Transverse colon (tissue), 4 donors: ENCODE data around the gene RORC. TPM values are rescaled to one million over a fixed set of nuclear protein-coding genes. Genes with fewer than 3 reads are reported as not detected.

ENCODE experiments used
- DNase-seq: peaks from one replicate; pipeline ENCODE4 v3.0.0-alpha.2; 2019
- H3K27ac ChIP-seq, 4 donors: fragments of 200-600 bp; sonication (generic); 2 replicates each; pipeline ENCODE4 v1.5.1; 2016 to 2018; ENCODE audit warnings: inconsistent platforms in 4 of 4
- H3K27me3 ChIP-seq: fragments of 200-600 bp; sonication (generic); 2 replicates; pipeline ENCODE4 v1.5.1; 2017; ENCODE audit warnings: inconsistent platforms
- H3K36me3 ChIP-seq, 4 donors: fragments of 200-600 bp; sonication (generic); 2 replicates each; pipeline ENCODE4 v1.5.1; 2017 to 2019; ENCODE audit warnings: inconsistent platforms in 4 of 4
- H3K4me1 ChIP-seq, 4 donors: fragments of 200-600 bp; sonication (generic); 2 replicates each; pipeline ENCODE4 v1.5.1; 2017 to 2020; ENCODE audit warnings: inconsistent platforms in 4 of 4
- H3K4me3 ChIP-seq, 4 donors: fragments of 200-600 bp; sonication (generic); 1 replicate in 1 of 4; 2 replicates in 3 of 4; pipeline versions ENCODE4 v1.5.1 to v1.6.1; 2017 to 2019; ENCODE audit warnings: inconsistent platforms in 4 of 4
- H3K9me3 ChIP-seq, 2 donors: fragments of 200-600 bp; sonication (generic); 2 replicates each; pipeline ENCODE4 v1.5.1; 2017 to 2019; ENCODE audit warnings: inconsistent platforms in 2 of 2
- EP300 ChIP-seq: sonication (generic); formaldehyde crosslinking; IDR thresholded peaks from one replicate; pipeline ENCODE4 v1.6.1; 2017; ENCODE audit warnings: antibody characterized with exemption, low read depth
- POLR2A ChIP-seq: fragments of 450-650 bp; IDR thresholded peaks from one replicate; pipeline ENCODE4 v1.6.1; 2016; ENCODE audit warnings: antibody characterized with exemption, mild to moderate bottlenecking, moderate library complexity
- POLR2AphosphoS5 ChIP-seq, 3 donors: sonication (generic); formaldehyde crosslinking; IDR thresholded peaks; one replicate each; pipeline ENCODE4 v1.6.1; 2016; ENCODE audit warnings: antibody characterized with exemption in 3 of 3
- WGBS, 2 donors: methylation state at CpG; one replicate each; pipeline ENCODE4 v1.1.5; 2018; ENCODE audit warnings: low coverage in 1 of 2; 5-methylcytosine and 5-hydroxymethylcytosine counted together
- in situ Hi-C, 4 donors: fragments of 200-750 bp; cut with MboI; loops; one replicate each; pipeline versions ENCODE4 v1.15.0 to v1.15.1; 2017; ENCODE audit warnings: low sequenced_read_pairs in 3 of 4, low pct_ligation_motif_present in 1 of 4, low pct_unique_long_range_greater_than_20kb in 1 of 4
- intact Hi-C: fragments of 100-400 bp; cut with DNase I; formaldehyde crosslinking; loops from one replicate; pipeline ENCODE4 v1.15.1; 2023; ENCODE audit warnings: low total_unique reads
- total RNA-seq, 4 donors: library from RNA; depleted of rRNA; stranded (reverse); fragments of >200 nt; gene quantifications; one replicate each; pipeline ENCODE4 v1.1.0, GENCODE V29; 2016
- TF ChIP-seq, protein P1 (sequence below), 5 experiments: fragments of 200-600 bp in 3 of 5; fragments of 450-650 bp in 2 of 5; sonication (generic) in 3 of 5; IDR thresholded peaks; 1 replicate in 2 of 5; 2 replicates in 3 of 5; pipeline ENCODE4 v1.5.1; 2016 to 2017; ENCODE audit warnings: antibody characterized with exemption in 5 of 5, inconsistent platforms in 3 of 5, mild to moderate bottlenecking in 2 of 5, moderate library complexity in 1 of 5

Gene RORC
- total RNA-seq, 4 donors from 2014 or later, result 3.4 to 34.3 (median 32.0) TPM

GRCh38 chr1:151822404-151822803, 9.2 kb downstream of the RORC start:
- Histone ChIP-seq H3K4me3 (no peak overlapping the region), H3K9me3 (no peaks in the 10 kb centered on the region), H3K27me3 (no peaks in the 10 kb centered on the region), H3K36me3 (no peaks in the 10 kb centered on the region), H3K27ac (no peak overlapping the region), H3K4me1 (peaks cover 0 to 5% (median 0%) of the 10 kb centered on the region in 4 donors)
- in situ Hi-C loops, result no loop called here
- TF ChIP-seq EP300, result no peak
- no peak for TF ChIP-seq POLR2AphosphoS5 (IDR thresholded peaks at IDR 0.05)
- TF ChIP-seq, protein P1, sequence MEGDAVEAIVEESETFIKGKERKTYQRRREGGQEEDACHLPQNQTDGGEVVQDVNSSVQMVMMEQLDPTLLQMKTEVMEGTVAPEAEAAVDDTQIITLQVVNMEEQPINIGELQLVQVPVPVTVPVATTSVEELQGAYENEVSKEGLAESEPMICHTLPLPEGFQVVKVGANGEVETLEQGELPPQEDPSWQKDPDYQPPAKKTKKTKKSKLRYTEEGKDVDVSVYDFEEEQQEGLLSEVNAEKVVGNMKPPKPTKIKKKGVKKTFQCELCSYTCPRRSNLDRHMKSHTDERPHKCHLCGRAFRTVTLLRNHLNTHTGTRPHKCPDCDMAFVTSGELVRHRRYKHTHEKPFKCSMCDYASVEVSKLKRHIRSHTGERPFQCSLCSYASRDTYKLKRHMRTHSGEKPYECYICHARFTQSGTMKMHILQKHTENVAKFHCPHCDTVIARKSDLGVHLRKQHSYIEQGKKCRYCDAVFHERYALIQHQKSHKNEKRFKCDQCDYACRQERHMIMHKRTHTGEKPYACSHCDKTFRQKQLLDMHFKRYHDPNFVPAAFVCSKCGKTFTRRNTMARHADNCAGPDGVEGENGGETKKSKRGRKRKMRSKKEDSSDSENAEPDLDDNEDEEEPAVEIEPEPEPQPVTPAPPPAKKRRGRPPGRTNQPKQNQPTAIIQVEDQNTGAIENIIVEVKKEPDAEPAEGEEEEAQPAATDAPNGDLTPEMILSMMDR (IDR thresholded peaks at IDR 0.05), result no peak
- TF ChIP-seq POLR2A, result no peak
- intact Hi-C loops, result no loop called here
- no peak for DNase-seq
- 62% methylated on average over 7 of the region's 7 CpGs; no CpG with 5 or more reads in 1 of the 2 donors for WGBS, 2 donors

GRCh38 chr1:151820940-151821339, 10.7 kb downstream of the RORC start:
- H3K36me3 ChIP-seq, result no peaks in the 10 kb centered on the region
- 15 to 18% methylated on average over 2 of the region's 2 CpGs for WGBS, 2 donors
- no peak overlapping the region for H3K27ac ChIP-seq
- H3K4me3 ChIP-seq, result no peak overlapping the region
- H3K4me1 ChIP-seq, result peaks cover 0 to 4% (median 0%) of the 10 kb centered on the region in 4 donors
- DNase-seq, result no peak
- H3K27me3 ChIP-seq, result no peaks in the 10 kb centered on the region
- intact Hi-C loops, result no loop called here
- no peak for TF ChIP-seq POLR2A
- no peak for TF ChIP-seq EP300
- TF ChIP-seq, protein P1 (IDR thresholded peaks at IDR 0.05), result no peak
- no peak for TF ChIP-seq POLR2AphosphoS5 (IDR thresholded peaks at IDR 0.05)
- in situ Hi-C loops, result no loop called here
- H3K9me3 ChIP-seq, result no peaks in the 10 kb centered on the region

DNA sequence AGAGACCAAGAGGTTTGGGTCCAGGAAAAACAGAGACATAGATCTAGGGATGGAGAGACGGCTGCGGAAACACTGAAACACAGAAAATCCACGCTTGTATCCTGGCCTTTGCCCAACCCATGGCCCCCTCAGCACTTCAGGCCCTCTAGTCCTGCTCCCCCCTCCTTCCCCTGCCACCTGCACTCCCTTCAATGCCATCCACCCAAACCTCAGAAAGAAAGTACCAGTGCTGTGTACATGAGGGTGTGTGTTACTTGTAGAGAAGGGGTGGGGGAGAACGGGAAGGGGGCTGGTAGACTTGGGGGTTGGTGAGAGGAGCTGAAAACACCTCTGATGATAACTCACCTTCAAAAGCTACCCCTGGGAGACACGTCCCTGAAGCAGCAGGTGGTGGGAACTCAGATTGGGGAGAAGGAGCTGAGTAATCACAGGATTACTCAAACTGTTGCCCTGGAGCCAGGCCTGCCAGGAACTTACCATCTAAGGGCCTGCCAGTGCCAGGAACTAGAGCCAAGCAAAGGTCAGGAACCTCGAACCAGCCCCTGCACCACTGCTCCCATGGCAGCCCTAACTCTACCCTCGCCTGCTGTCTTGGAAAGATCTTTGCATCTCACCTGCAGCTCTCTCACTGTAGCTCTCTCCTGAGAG, 11.5 kb downstream of the RORC start:
- H3K27ac ChIP-seq, result no peak overlapping the region
- no peaks in the 10 kb centered on the region for H3K36me3 ChIP-seq
- intact Hi-C loops (no loop called here), in situ Hi-C loops (loop anchor here in 1 of 4 donors (10.0 kb wide), 1 partner anchor 65 kb away; no protein-coding TSS in a partner anchor)
- no peaks in the 10 kb centered on the region for H3K9me3 ChIP-seq
- no peak for TF ChIP-seq EP300
- no peaks in the 10 kb centered on the region for H3K27me3 ChIP-seq
- no peak overlapping the region for H3K4me3 ChIP-seq
- no peaks in the 10 kb centered on the region for H3K4me1 ChIP-seq
- DNase-seq, result no peak
- 70 to 81% methylated on average over 2 to 7 of the region's 7 CpGs for WGBS, 2 donors

GRCh38 chr1:151819227-151819835, 12.3 kb downstream of the RORC start:
- no peaks in the 10 kb centered on the region for H3K4me1 ChIP-seq
- H3K4me3 ChIP-seq, result no peak overlapping the region
- H3K27me3 ChIP-seq, result no peaks in the 10 kb centered on the region
- no peaks in the 10 kb centered on the region for H3K9me3 ChIP-seq
- H3K36me3 ChIP-seq, result no peaks in the 10 kb centered on the region
- 60 to 85% methylated on average over 1 to 12 of the region's 12 CpGs for WGBS, 2 donors
- no peak overlapping the region for H3K27ac ChIP-seq
- intact Hi-C loops, result no loop called here
- TF ChIP-seq EP300, result no peak
- no peak for TF ChIP-seq POLR2A
- TF ChIP-seq, protein P1 (IDR thresholded peaks at IDR 0.05), result no peak
- TF ChIP-seq POLR2AphosphoS5 (IDR thresholded peaks at IDR 0.05), result no peak
- in situ Hi-C loops, result loop anchor here in 1 of 4 donors (10.0 kb wide), 1 partner anchor 65 kb away; no protein-coding TSS in a partner anchor
- DNase-seq, result no peak
